ENCODE data around the gene PSMC2. TPM values are rescaled to one million over a fixed set of nuclear protein-coding genes. Genes with fewer than 3 reads are reported as not detected.

The PSMC2 gene
- total and polyA plus RNA-seq, 2 experiments from 2014 or later = 107 to 131 TPM

DNA sequence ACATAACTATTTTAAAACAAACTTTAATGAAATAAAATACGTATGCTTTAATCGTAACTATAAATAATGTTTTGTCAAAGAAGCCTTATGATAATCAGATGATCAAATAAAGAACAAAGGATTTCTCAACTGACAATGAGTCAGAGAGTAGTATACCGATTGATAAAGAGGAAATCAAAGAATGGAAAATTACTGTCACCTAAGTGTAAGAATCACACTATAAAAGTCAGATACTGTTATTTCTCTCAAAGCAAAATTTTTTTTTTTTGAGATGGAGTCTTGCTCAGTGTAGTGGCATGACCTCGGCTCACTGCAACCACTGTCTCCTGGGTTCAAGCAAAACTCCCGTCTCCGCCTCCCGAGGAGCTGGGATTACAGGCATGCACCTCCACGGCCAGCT is 21.7 kb upstream of the PSMC2 start (continued):
- TF ChIP-seq, protein P1, sequence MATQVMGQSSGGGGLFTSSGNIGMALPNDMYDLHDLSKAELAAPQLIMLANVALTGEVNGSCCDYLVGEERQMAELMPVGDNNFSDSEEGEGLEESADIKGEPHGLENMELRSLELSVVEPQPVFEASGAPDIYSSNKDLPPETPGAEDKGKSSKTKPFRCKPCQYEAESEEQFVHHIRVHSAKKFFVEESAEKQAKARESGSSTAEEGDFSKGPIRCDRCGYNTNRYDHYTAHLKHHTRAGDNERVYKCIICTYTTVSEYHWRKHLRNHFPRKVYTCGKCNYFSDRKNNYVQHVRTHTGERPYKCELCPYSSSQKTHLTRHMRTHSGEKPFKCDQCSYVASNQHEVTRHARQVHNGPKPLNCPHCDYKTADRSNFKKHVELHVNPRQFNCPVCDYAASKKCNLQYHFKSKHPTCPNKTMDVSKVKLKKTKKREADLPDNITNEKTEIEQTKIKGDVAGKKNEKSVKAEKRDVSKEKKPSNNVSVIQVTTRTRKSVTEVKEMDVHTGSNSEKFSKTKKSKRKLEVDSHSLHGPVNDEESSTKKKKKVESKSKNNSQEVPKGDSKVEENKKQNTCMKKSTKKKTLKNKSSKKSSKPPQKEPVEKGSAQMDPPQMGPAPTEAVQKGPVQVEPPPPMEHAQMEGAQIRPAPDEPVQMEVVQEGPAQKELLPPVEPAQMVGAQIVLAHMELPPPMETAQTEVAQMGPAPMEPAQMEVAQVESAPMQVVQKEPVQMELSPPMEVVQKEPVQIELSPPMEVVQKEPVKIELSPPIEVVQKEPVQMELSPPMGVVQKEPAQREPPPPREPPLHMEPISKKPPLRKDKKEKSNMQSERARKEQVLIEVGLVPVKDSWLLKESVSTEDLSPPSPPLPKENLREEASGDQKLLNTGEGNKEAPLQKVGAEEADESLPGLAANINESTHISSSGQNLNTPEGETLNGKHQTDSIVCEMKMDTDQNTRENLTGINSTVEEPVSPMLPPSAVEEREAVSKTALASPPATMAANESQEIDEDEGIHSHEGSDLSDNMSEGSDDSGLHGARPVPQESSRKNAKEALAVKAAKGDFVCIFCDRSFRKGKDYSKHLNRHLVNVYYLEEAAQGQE (IDR thresholded peaks at IDR 0.05; ENCODE audit: unreplicated experiment) = no peak
- TF ChIP-seq ZNF114 (CRISPR knock-in tag; IDR thresholded peaks at IDR 0.05) (no peak), JUNB (IDR thresholded peaks at IDR 0.05; ENCODE audit: unreplicated experiment) (no peak), CREB1 (CRISPR knock-in tag; IDR thresholded peaks at IDR 0.05; ENCODE audit: low read depth) (no peak), EZH2phosphoT487 (IDR thresholded peaks at IDR 0.05; ENCODE audit: unreplicated experiment) (no peak)

DNA sequence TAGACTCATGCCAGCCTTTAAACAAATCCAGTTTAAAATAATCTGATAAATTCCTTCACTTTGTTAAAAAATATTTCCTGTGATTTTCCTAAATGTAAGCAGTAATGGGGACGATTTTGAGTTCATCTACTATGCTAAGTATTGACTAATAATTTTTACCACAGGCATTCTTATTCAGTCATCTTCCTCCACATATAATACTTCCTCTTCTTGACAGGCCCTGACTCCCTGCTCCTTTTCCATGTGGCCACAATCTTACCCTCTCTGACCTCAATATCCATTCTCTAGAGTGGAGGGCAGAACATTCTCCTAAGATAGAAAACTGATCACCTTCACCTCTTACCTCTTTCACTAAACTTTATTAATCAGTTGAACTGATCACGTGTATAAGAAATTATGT is 10.7 kb upstream of the PSMC2 start:
- H3K9me2 ChIP-seq (ENCODE audit: insufficient read depth) = no peaks in the 10 kb centered on the region
- no peaks in the 10 kb centered on the region for H3K9me3 Mint-ChIP-seq
- no peak overlapping the region for H3K4me3 Mint-ChIP-seq
- H3K4me1 Mint-ChIP-seq = no peaks in the 10 kb centered on the region
- H3K36me3 ChIP-seq (ENCODE audit: insufficient read depth) = peaks cover 58% of the 10 kb centered on the region
- no peak overlapping the region for H3K27ac ChIP-seq (ENCODE audit: low read depth)
- H3K4me3 ChIP-seq = no peak overlapping the region
- DNase-seq (ENCODE audit: low spot score) = no peak
- no peak overlapping the region for H2AFZ ChIP-seq
- no peaks in the 10 kb centered on the region for H3K27me3 ChIP-seq (ENCODE audit: insufficient read depth)
- H3K4me1 ChIP-seq (ENCODE audit: insufficient read depth) = no peaks in the 10 kb centered on the region
- peaks cover 95% of the 10 kb centered on the region for H3K79me2 ChIP-seq (replicated peaks; ENCODE audit: insufficient read depth)
- ATAC-seq = no peak
- peaks cover 75% of the 10 kb centered on the region for H3K36me3 Mint-ChIP-seq (ENCODE audit: low read depth)
- no peak overlapping the region for H3K27ac Mint-ChIP-seq
- peaks cover 18% of the 10 kb centered on the region for H4K20me1 ChIP-seq (replicated peaks; ENCODE audit: insufficient read depth)
- H3K27me3 Mint-ChIP-seq (ENCODE audit: insufficient read depth, low read depth, poor library complexity) = no peaks in the 10 kb centered on the region
- no peaks in the 10 kb centered on the region for H3F3A ChIP-seq (replicated peaks; ENCODE audit: low read depth)
- H3K4me2 ChIP-seq = no peak overlapping the region
- TF ChIP-seq POLR2AphosphoS5 (IDR thresholded peaks at IDR 0.05; ENCODE audit: low read depth) (no peak), JUNB (IDR thresholded peaks at IDR 0.05; ENCODE audit: unreplicated experiment) (no peak), ZNF331 (CRISPR knock-in tag; IDR thresholded peaks at IDR 0.05; ENCODE audit: low read depth) (no peak), CREB1 (CRISPR knock-in tag; IDR thresholded peaks at IDR 0.05; ENCODE audit: low read depth) (no peak)
- TF ChIP-seq, protein P1 (IDR thresholded peaks at IDR 0.05; ENCODE audit: unreplicated experiment) = no peak
- TF ChIP-seq, protein P2, sequence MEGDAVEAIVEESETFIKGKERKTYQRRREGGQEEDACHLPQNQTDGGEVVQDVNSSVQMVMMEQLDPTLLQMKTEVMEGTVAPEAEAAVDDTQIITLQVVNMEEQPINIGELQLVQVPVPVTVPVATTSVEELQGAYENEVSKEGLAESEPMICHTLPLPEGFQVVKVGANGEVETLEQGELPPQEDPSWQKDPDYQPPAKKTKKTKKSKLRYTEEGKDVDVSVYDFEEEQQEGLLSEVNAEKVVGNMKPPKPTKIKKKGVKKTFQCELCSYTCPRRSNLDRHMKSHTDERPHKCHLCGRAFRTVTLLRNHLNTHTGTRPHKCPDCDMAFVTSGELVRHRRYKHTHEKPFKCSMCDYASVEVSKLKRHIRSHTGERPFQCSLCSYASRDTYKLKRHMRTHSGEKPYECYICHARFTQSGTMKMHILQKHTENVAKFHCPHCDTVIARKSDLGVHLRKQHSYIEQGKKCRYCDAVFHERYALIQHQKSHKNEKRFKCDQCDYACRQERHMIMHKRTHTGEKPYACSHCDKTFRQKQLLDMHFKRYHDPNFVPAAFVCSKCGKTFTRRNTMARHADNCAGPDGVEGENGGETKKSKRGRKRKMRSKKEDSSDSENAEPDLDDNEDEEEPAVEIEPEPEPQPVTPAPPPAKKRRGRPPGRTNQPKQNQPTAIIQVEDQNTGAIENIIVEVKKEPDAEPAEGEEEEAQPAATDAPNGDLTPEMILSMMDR (conservative IDR thresholded peaks at IDR 0.05; ENCODE audit: low read depth in 2 of 2) = no peak
- TF ChIP-seq, protein P3, sequence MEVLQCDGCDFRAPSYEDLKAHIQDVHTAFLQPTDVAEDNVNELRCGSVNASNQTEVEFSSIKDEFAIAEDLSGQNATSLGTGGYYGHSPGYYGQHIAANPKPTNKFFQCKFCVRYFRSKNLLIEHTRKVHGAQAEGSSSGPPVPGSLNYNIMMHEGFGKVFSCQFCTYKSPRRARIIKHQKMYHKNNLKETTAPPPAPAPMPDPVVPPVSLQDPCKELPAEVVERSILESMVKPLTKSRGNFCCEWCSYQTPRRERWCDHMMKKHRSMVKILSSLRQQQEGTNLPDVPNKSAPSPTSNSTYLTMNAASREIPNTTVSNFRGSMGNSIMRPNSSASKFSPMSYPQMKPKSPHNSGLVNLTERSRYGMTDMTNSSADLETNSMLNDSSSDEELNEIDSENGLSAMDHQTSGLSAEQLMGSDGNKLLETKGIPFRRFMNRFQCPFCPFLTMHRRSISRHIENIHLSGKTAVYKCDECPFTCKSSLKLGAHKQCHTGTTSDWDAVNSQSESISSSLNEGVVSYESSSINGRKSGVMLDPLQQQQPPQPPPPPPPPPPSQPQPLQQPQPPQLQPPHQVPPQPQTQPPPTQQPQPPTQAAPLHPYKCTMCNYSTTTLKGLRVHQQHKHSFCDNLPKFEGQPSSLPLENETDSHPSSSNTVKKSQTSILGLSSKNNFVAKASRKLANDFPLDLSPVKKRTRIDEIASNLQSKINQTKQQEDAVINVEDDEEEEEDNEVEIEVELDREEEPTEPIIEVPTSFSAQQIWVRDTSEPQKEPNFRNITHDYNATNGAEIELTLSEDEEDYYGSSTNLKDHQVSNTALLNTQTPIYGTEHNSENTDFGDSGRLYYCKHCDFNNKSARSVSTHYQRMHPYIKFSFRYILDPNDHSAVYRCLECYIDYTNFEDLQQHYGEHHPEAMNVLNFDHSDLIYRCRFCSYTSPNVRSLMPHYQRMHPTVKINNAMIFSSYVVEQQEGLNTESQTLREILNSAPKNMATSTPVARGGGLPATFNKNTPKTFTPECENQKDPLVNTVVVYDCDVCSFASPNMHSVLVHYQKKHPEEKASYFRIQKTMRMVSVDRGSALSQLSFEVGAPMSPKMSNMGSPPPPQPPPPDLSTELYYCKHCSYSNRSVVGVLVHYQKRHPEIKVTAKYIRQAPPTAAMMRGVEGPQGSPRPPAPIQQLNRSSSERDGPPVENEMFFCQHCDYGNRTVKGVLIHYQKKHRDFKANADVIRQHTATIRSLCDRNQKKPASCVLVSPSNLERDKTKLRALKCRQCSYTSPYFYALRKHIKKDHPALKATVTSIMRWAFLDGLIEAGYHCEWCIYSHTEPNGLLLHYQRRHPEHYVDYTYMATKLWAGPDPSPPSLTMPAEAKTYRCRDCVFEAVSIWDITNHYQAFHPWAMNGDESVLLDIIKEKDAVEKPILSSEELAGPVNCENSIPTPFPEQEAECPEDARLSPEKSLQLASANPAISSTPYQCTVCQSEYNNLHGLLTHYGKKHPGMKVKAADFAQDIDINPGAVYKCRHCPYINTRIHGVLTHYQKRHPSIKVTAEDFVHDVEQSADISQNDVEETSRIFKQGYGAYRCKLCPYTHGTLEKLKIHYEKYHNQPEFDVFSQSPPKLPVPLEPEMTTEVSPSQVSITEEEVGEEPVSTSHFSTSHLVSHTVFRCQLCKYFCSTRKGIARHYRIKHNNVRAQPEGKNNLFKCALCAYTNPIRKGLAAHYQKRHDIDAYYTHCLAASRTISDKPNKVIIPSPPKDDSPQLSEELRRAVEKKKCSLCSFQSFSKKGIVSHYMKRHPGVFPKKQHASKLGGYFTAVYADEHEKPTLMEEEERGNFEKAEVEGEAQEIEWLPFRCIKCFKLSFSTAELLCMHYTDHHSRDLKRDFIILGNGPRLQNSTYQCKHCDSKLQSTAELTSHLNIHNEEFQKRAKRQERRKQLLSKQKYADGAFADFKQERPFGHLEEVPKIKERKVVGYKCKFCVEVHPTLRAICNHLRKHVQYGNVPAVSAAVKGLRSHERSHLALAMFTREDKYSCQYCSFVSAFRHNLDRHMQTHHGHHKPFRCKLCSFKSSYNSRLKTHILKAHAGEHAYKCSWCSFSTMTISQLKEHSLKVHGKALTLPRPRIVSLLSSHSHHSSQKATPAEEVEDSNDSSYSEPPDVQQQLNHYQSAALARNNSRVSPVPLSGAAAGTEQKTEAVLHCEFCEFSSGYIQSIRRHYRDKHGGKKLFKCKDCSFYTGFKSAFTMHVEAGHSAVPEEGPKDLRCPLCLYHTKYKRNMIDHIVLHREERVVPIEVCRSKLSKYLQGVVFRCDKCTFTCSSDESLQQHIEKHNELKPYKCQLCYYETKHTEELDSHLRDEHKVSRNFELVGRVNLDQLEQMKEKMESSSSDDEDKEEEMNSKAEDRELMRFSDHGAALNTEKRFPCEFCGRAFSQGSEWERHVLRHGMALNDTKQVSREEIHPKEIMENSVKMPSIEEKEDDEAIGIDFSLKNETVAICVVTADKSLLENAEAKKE (CRISPR knock-in tag; IDR thresholded peaks at IDR 0.05) = no peak

Measured in GM23338 (cell line).